ENCODE results near the gene KRTAP10-2. TPM values are rescaled to one million over a fixed set of nuclear protein-coding genes. Genes with fewer than 3 reads are reported as not detected.

The KRTAP10-2 gene
- total and polyA plus RNA-seq, 9 of the 15 experiments (the other 6 are each of a cell fraction or from before 2014, with no cell fraction given) = not detected

DNA sequence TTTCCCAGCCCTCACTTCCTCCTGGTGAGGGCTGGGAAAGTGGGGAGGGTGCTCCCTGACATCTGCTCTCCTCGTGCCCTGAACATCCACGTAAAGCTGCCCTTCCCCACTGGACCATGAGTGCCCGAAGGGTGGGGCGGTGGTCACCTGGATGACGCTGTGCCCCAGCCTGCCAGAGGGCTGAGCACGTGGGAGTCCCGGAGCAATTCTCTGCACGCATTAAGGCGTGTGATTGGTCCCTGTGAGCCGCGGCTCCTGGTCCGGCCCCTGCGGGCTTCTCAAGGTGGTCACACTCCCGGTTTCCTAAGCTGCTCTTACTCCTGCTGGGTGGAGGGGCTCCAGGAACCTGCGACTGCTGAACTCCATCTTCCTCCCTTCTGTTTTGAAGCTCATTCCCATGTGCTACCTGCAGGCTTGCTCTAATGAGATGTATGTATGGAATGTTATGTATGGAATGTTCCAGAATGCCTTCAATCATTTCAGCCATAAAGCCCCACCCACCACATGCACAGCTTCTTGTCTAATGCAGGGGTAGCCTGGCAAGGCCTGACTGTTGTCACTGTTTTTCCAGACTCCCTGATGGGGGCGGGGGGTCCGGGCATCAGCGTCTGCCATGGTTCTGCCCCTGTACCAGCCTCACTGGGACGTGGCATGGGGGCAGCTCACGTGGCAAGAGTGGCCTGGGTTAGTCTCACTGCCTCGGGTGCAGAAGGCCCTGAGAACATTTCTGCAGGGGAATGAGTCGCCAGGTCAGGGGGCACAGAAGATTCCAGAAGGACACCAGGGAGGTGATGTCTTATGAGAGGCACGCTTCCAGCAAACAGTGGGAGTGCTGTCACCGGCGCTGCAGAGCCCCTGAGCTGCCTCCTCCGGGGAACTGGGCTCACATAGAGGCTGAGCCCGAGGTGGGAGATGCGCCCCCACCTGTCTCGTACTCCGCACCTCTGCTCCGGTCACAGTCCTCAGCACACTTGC, 30.7 kb downstream of the KRTAP10-2 start:
- FAIRE-seq (no peak), ATAC-seq (no peak), DNase-seq (ENCODE audit: extremely low read depth in 1 of 4, low spot score in 3 of 4) (no peak)
- Histone ChIP-seq H3K27me3 (ENCODE audit: control insufficient read depth in 2 of 2, insufficient read depth in 2 of 2, low read length in 2 of 2) (peaks cover 0 to 20% of the 10 kb centered on the region in 2 experiments; a peak in 1 of 5 replicates), H3K79me2 (ENCODE audit: control insufficient read depth, insufficient read depth, low read length) (no peaks in the 10 kb centered on the region), H3K9ac (ENCODE audit: insufficient read depth in 1 of 2, low read depth in 2 of 2, low read length in 2 of 2) (no peak overlapping the region), H3K36me3 (ENCODE audit: control insufficient read depth, insufficient read depth, low read length) (no peaks in the 10 kb centered on the region), H3K27ac (ENCODE audit: extremely low read depth, low read depth, low read length) (no peak overlapping the region), H3K4me2 (ENCODE audit: insufficient read depth, low read length) (no peak overlapping the region), H4K20me1 (replicated peaks; ENCODE audit: control insufficient read depth, insufficient read depth, low read length) (no peaks in the 10 kb centered on the region), H3K4me3 (no peak overlapping the region), H3K4me1 (replicated peaks in 1 of 2; ENCODE audit: control insufficient read depth in 2 of 2, insufficient read depth in 2 of 2, low read length in 2 of 2) (peaks cover 0 to 39% of the 10 kb centered on the region in 2 experiments; a peak in 3 of 5 replicates), H3K9me1 (ENCODE audit: control insufficient read depth, insufficient read depth, low read length) (no peaks in the 10 kb centered on the region), H2AFZ (ENCODE audit: low read depth, low read length) (no peak overlapping the region), H3K9me3 (replicated peaks; ENCODE audit: control insufficient read depth, insufficient read depth, low read depth, low read length) (peaks cover 21% of the 10 kb centered on the region; the same call in 1 of the 2 replicates)
- CTCF ChIA-PET (ENCODE audit: low intra/inter-chr PET ratio) = no interaction called here
- POLR2A ChIA-PET = interaction anchor here (0.8 kb wide), 1 partner anchor 151 kb away, joined by 3 read pairs; no protein-coding TSS in a partner anchor
- in situ Hi-C loops (cut with MboI) = no loop called here
- BruUV-seq (replicated peaks) = no TSS peak
- intact Hi-C loops (cut with micrococcal nuclease) = no loop called here
- WGBS (ENCODE audit: insufficient coverage, low coverage, missing lambda C conversion rate) = 23% methylated on average over 31 of the region's 31 CpGs
- TF ChIP-seq STAT5A (IDR thresholded peaks at IDR 0.05; ENCODE audit: borderline replicate concordance, low read length) = no peak
- TF ChIP-seq ZEB2 (IDR thresholded peaks at IDR 0.05) = no peak
- no peak for TF ChIP-seq MCM3 (IDR thresholded peaks at IDR 0.05)
- TF ChIP-seq ZNF124 (CRISPR knock-in tag; IDR thresholded peaks at IDR 0.05) = no peak
- no peak for TF ChIP-seq ZBTB7A (IDR thresholded peaks at IDR 0.05; ENCODE audit: borderline replicate concordance, control insufficient read depth, low read depth, low read length)
- TF ChIP-seq MED1 (CRISPR knock-in tag; IDR thresholded peaks at IDR 0.05; ENCODE audit: borderline replicate concordance) = no peak
- TF ChIP-seq NBN (IDR thresholded peaks at IDR 0.05; ENCODE audit: low read depth) = no peak
- TF ChIP-seq, protein P1, sequence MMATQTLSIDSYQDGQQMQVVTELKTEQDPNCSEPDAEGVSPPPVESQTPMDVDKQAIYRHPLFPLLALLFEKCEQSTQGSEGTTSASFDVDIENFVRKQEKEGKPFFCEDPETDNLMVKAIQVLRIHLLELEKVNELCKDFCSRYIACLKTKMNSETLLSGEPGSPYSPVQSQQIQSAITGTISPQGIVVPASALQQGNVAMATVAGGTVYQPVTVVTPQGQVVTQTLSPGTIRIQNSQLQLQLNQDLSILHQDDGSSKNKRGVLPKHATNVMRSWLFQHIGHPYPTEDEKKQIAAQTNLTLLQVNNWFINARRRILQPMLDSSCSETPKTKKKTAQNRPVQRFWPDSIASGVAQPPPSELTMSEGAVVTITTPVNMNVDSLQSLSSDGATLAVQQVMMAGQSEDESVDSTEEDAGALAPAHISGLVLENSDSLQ (IDR thresholded peaks at IDR 0.05) = no peak
- no peak for TF ChIP-seq EZH2 (IDR thresholded peaks at IDR 0.05; ENCODE audit: borderline replicate concordance, low read depth, low read length)
- TF ChIP-seq, protein P2, sequence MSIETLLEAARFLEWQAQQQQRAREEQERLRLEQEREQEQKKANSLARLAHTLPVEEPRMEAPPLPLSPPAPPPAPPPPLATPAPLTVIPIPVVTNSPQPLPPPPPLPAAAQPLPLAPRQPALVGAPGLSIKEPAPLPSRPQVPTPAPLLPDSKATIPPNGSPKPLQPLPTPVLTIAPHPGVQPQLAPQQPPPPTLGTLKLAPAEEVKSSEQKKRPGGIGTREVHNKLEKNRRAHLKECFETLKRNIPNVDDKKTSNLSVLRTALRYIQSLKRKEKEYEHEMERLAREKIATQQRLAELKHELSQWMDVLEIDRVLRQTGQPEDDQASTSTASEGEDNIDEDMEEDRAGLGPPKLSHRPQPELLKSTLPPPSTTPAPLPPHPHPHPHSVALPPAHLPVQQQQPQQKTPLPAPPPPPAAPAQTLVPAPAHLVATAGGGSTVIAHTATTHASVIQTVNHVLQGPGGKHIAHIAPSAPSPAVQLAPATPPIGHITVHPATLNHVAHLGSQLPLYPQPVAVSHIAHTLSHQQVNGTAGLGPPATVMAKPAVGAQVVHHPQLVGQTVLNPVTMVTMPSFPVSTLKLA (conservative IDR thresholded peaks at IDR 0.05) = no peak
- no peak for TF ChIP-seq POLR2G (IDR thresholded peaks at IDR 0.05; ENCODE audit: low read depth, low read length)
- TF ChIP-seq, protein P3, sequence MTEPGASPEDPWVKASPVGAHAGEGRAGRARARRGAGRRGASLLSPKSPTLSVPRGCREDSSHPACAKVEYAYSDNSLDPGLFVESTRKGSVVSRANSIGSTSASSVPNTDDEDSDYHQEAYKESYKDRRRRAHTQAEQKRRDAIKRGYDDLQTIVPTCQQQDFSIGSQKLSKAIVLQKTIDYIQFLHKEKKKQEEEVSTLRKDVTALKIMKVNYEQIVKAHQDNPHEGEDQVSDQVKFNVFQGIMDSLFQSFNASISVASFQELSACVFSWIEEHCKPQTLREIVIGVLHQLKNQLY (CRISPR knock-in tag; conservative IDR thresholded peaks at IDR 0.05) = no peak
- TF ChIP-seq NFATC3 (IDR thresholded peaks at IDR 0.05) = no peak
- TF ChIP-seq, protein P4, sequence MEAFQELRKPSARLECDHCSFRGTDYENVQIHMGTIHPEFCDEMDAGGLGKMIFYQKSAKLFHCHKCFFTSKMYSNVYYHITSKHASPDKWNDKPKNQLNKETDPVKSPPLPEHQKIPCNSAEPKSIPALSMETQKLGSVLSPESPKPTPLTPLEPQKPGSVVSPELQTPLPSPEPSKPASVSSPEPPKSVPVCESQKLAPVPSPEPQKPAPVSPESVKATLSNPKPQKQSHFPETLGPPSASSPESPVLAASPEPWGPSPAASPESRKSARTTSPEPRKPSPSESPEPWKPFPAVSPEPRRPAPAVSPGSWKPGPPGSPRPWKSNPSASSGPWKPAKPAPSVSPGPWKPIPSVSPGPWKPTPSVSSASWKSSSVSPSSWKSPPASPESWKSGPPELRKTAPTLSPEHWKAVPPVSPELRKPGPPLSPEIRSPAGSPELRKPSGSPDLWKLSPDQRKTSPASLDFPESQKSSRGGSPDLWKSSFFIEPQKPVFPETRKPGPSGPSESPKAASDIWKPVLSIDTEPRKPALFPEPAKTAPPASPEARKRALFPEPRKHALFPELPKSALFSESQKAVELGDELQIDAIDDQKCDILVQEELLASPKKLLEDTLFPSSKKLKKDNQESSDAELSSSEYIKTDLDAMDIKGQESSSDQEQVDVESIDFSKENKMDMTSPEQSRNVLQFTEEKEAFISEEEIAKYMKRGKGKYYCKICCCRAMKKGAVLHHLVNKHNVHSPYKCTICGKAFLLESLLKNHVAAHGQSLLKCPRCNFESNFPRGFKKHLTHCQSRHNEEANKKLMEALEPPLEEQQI (IDR thresholded peaks at IDR 0.05) = no peak
- TF ChIP-seq NELFE (IDR thresholded peaks at IDR 0.05; ENCODE audit: insufficient read depth, insufficient read length) = no peak
- no peak for TF ChIP-seq HSF4 (CRISPR knock-in tag; IDR thresholded peaks at IDR 0.05; ENCODE audit: borderline replicate concordance)

Measured in K562 (cell line).